ENCODE measurements around the gene PAK1IP1.

PAK1IP1 gene

DNA sequence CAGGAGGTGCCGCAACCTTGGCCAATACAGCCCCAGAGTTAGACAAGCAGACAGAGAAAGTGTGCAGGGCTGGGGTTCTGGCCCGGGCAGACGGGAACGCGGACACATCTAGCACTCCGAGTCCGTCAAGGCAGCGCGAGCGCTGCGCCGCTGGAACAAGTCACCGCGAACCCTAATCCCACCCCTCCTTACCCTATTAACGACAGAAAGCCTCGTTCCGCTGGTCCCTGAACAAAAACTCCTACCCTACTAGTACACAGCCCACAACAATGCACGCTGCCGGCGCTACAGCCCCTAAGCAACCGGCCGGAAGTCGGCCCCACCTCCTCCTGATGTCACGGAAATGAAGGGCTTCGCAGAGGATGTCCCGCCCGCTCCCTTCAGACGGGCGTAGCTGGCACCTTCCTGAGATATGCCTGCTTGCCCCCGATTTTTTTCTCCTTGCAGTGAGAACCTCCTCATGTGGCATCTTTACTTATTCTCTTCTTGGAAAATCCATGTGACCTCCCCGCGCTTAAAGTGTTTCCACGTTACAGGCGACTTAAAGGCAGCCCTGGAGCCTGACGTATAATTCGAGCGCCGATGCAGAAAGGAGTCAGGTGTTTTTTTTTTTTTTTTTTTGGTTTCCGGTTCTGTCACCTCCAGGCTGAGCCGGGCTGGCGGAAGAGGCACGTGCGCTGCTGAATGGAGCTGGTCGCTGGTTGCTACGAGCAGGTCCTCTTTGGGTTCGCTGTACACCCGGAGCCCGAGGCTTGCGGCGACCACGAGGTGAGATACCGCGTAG, at the start of gene PAK1IP1, which contains the start of gene C6orf52 (continued):
- TF ChIP-seq ZNF654 (tag by site-specific recombination; IDR thresholded peaks at IDR 0.05; ENCODE audit: low read depth) (no peak; the same call in 1 of the 2 replicates), ZNF221 (tag by site-specific recombination; IDR thresholded peaks at IDR 0.05; ENCODE audit: borderline replicate concordance) (no peak), ZFP37 (tag by site-specific recombination; IDR thresholded peaks at IDR 0.05) (no peak), ZNF670 (tag by site-specific recombination; IDR thresholded peaks at IDR 0.05; ENCODE audit: low read depth) (no peak), ZNF48 (tag by site-specific recombination; IDR thresholded peaks at IDR 0.05) (no peak), ZNF10 (tag by site-specific recombination; IDR thresholded peaks at IDR 0.05) (no peak; the same call in 1 of the 2 replicates), TCF7L2 (IDR thresholded peaks at IDR 0.05; ENCODE audit: borderline replicate concordance, low read depth, low read length) (no peak), ZNF548 (tag by site-specific recombination; IDR thresholded peaks at IDR 0.05) (no peak), ZNF274 (IDR thresholded peaks at IDR 0.05; ENCODE audit: low read length) (no peak), ZNF274 (tag by site-specific recombination; IDR thresholded peaks at IDR 0.05; ENCODE audit: borderline replicate concordance) (no peak), ZNF433 (tag by site-specific recombination; IDR thresholded peaks at IDR 0.05; ENCODE audit: low read depth) (no peak), ZNF571 (tag by site-specific recombination; IDR thresholded peaks at IDR 0.05) (no peak), ZNF529 (tag by site-specific recombination; IDR thresholded peaks at IDR 0.05; ENCODE audit: insufficient replicate concordance) (no peak), MEIS1 (CRISPR knock-in tag; IDR thresholded peaks at IDR 0.05; ENCODE audit: borderline replicate concordance) (no peak), GLI4 (tag by site-specific recombination; IDR thresholded peaks at IDR 0.05) (no peak), ZNF311 (tag by site-specific recombination; IDR thresholded peaks at IDR 0.05; ENCODE audit: borderline replicate concordance) (no peak), ZNF335 (tag by site-specific recombination; conservative IDR thresholded peaks at IDR 0.05) (peak; percentile 100), ZNF776 (tag by site-specific recombination; IDR thresholded peaks at IDR 0.05; ENCODE audit: borderline replicate concordance) (no peak), ZNF600 (tag by site-specific recombination; IDR thresholded peaks at IDR 0.05) (peak; percentile 92), ZNF19 (tag by site-specific recombination; IDR thresholded peaks at IDR 0.05; ENCODE audit: low read depth) (no peak), ZNF76 (tag by site-specific recombination; IDR thresholded peaks at IDR 0.05; ENCODE audit: borderline replicate concordance, low read depth) (peak; percentile 50; the same call in 1 of the 2 replicates), KLF8 (tag by site-specific recombination; IDR thresholded peaks at IDR 0.05) (peak; percentile 95), ZSCAN16 (tag by site-specific recombination; IDR thresholded peaks at IDR 0.05) (no peak), ZNF677 (tag by site-specific recombination; IDR thresholded peaks at IDR 0.05) (no peak), REPIN1 (tag by site-specific recombination; IDR thresholded peaks at IDR 0.05; ENCODE audit: low read depth) (no peak), HOXC10 (CRISPR knock-in tag; IDR thresholded peaks at IDR 0.05) (no peak)
- TF ChIP-seq, protein P1, sequence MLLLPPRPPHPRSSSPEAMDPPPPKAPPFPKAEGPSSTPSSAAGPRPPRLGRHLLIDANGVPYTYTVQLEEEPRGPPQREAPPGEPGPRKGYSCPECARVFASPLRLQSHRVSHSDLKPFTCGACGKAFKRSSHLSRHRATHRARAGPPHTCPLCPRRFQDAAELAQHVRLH (tag by site-specific recombination; IDR thresholded peaks at IDR 0.05): peak; percentile 88
- TF ChIP-seq, protein P2, sequence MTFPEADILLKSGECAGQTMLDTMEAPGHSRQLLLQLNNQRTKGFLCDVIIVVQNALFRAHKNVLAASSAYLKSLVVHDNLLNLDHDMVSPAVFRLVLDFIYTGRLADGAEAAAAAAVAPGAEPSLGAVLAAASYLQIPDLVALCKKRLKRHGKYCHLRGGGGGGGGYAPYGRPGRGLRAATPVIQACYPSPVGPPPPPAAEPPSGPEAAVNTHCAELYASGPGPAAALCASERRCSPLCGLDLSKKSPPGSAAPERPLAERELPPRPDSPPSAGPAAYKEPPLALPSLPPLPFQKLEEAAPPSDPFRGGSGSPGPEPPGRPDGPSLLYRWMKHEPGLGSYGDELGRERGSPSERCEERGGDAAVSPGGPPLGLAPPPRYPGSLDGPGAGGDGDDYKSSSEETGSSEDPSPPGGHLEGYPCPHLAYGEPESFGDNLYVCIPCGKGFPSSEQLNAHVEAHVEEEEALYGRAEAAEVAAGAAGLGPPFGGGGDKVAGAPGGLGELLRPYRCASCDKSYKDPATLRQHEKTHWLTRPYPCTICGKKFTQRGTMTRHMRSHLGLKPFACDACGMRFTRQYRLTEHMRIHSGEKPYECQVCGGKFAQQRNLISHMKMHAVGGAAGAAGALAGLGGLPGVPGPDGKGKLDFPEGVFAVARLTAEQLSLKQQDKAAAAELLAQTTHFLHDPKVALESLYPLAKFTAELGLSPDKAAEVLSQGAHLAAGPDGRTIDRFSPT (tag by site-specific recombination; IDR thresholded peaks at IDR 0.05): peak; percentile 84
- TF ChIP-seq, protein P3, sequence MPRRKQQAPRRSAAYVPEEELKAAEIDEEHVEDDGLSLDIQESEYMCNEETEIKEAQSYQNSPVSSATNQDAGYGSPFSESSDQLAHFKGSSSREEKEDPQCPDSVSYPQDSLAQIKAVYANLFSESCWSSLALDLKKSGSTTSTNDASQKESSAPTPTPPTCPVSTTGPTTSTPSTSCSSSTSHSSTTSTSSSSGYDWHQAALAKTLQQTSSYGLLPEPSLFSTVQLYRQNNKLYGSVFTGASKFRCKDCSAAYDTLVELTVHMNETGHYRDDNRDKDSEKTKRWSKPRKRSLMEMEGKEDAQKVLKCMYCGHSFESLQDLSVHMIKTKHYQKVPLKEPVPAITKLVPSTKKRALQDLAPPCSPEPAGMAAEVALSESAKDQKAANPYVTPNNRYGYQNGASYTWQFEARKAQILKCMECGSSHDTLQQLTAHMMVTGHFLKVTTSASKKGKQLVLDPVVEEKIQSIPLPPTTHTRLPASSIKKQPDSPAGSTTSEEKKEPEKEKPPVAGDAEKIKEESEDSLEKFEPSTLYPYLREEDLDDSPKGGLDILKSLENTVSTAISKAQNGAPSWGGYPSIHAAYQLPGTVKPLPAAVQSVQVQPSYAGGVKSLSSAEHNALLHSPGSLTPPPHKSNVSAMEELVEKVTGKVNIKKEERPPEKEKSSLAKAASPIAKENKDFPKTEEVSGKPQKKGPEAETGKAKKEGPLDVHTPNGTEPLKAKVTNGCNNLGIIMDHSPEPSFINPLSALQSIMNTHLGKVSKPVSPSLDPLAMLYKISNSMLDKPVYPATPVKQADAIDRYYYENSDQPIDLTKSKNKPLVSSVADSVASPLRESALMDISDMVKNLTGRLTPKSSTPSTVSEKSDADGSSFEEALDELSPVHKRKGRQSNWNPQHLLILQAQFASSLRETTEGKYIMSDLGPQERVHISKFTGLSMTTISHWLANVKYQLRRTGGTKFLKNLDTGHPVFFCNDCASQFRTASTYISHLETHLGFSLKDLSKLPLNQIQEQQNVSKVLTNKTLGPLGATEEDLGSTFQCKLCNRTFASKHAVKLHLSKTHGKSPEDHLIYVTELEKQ (tag by site-specific recombination; IDR thresholded peaks at IDR 0.05; ENCODE audit: borderline replicate concordance): no peak
- TF ChIP-seq, protein P4, sequence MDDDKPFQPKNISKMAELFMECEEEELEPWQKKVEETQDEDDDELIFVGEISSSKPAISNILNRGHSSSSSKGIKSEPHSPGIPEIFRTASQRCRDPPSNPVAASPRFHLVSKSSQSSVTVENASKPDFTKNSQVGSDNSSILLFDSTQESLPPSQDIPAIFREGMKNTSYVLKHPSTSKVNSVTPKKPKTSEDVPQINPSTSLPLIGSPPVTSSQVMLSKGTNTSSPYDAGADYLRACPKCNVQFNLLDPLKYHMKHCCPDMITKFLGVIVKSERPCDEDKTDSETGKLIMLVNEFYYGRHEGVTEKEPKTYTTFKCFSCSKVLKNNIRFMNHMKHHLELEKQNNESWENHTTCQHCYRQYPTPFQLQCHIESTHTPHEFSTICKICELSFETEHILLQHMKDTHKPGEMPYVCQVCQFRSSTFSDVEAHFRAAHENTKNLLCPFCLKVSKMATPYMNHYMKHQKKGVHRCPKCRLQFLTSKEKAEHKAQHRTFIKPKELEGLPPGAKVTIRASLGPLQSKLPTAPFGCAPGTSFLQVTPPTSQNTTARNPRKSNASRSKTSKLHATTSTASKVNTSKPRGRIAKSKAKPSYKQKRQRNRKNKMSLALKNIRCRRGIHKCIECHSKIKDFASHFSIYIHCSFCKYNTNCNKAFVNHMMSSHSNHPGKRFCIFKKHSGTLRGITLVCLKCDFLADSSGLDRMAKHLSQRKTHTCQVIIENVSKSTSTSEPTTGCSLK (tag by site-specific recombination; IDR thresholded peaks at IDR 0.05): no peak
- TF ChIP-seq, protein P5, sequence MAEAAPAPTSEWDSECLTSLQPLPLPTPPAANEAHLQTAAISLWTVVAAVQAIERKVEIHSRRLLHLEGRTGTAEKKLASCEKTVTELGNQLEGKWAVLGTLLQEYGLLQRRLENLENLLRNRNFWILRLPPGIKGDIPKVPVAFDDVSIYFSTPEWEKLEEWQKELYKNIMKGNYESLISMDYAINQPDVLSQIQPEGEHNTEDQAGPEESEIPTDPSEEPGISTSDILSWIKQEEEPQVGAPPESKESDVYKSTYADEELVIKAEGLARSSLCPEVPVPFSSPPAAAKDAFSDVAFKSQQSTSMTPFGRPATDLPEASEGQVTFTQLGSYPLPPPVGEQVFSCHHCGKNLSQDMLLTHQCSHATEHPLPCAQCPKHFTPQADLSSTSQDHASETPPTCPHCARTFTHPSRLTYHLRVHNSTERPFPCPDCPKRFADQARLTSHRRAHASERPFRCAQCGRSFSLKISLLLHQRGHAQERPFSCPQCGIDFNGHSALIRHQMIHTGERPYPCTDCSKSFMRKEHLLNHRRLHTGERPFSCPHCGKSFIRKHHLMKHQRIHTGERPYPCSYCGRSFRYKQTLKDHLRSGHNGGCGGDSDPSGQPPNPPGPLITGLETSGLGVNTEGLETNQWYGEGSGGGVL (tag by site-specific recombination; IDR thresholded peaks at IDR 0.05): no peak

Measured in HEK293 (cell line).